Gastroesophageal sphincter (tissue), 3 donors: Measurements from ENCODE around the gene SEC22B.
"Not testable (repeated sequence)": the region's sequence is repeated elsewhere in the genome, so short reads cannot be mapped to it uniquely, and the experiment has no call there.

ENCODE experiments used
- EP300 ChIP-seq: sonication (generic); formaldehyde crosslinking; IDR thresholded peaks from one replicate; pipeline ENCODE4 v1.6.1; 2017; ENCODE audit warnings: antibody characterized with exemption, mild to moderate bottlenecking
- POLR2A ChIP-seq, 2 donors: fragments of 450-650 bp; IDR thresholded peaks; one replicate each; pipeline ENCODE4 v1.6.1; 2017; ENCODE audit warnings: antibody characterized with exemption in 2 of 2, mild to moderate bottlenecking in 2 of 2, moderate library complexity in 1 of 2
- POLR2AphosphoS5 ChIP-seq: sonication (generic); formaldehyde crosslinking; IDR thresholded peaks from one replicate; pipeline ENCODE4 v1.6.1; 2017; ENCODE audit warnings: antibody characterized with exemption
- TF ChIP-seq, protein P1 (sequence below), 4 experiments: fragments of 200-600 bp in 2 of 4; fragments of 450-650 bp in 2 of 4; sonication (generic) in 1 of 4; IDR thresholded peaks; one replicate each; pipeline ENCODE4 v1.5.1; 2017 to 2019; ENCODE audit warnings: antibody characterized with exemption in 4 of 4, mild to moderate bottlenecking in 2 of 4, moderate library complexity in 2 of 4

DNA sequence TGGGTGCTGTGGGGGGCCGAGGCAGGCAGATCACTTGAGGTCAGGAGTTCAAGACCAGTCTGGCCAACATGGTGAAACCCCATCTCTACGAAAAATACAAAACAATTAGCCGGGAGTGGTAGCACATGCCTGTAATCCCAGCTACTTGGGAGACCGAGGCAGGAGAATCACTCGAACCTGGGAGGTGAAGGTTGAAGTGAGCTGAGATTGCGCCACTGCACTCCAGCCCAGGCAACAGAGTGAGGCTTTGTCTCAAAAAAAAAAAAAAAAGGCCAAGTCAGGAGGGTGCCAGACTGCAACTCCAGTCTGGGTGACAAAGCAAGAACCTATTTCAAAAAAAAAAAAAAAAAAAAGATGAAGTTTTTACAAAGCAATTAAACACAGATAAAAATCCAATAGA, 50.1 kb downstream of the SEC22B start:
- TF ChIP-seq, protein P1, sequence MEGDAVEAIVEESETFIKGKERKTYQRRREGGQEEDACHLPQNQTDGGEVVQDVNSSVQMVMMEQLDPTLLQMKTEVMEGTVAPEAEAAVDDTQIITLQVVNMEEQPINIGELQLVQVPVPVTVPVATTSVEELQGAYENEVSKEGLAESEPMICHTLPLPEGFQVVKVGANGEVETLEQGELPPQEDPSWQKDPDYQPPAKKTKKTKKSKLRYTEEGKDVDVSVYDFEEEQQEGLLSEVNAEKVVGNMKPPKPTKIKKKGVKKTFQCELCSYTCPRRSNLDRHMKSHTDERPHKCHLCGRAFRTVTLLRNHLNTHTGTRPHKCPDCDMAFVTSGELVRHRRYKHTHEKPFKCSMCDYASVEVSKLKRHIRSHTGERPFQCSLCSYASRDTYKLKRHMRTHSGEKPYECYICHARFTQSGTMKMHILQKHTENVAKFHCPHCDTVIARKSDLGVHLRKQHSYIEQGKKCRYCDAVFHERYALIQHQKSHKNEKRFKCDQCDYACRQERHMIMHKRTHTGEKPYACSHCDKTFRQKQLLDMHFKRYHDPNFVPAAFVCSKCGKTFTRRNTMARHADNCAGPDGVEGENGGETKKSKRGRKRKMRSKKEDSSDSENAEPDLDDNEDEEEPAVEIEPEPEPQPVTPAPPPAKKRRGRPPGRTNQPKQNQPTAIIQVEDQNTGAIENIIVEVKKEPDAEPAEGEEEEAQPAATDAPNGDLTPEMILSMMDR (IDR thresholded peaks at IDR 0.05): not testable (repeated sequence)
- TF ChIP-seq POLR2A (IDR thresholded peaks at IDR 0.05); POLR2AphosphoS5; EP300: not testable (repeated sequence)
